Thyroid gland (tissue), 4 donors: ENCODE measurements around the gene YES1.

Source experiments
- CTCF ChIP-seq, 6 experiments: fragments of 200-600 bp in 3 of 6; fragments of 450-650 bp in 3 of 6; sonication (generic) in 3 of 6; IDR thresholded peaks; one replicate each; pipeline ENCODE4 v1.5.1; 2016 to 2019; ENCODE audit warnings: antibody characterized with exemption in 6 of 6, mild to moderate bottlenecking in 2 of 6, inconsistent platforms in 1 of 6, moderate library complexity in 1 of 6
- POLR2A ChIP-seq, 2 donors: fragments of 450-650 bp; IDR thresholded peaks; one replicate each; pipeline ENCODE4 v1.6.1; 2017; ENCODE audit warnings: antibody characterized with exemption in 2 of 2, mild to moderate bottlenecking in 2 of 2, moderate library complexity in 1 of 2

GRCh38 chr18:770583-770961, 41.5 kb downstream of the YES1 start:
- TF ChIP-seq CTCF (IDR thresholded peaks at IDR 0.05) (no peak), POLR2A (IDR thresholded peaks at IDR 0.05) (no peak)
